GM12878 (cell line): ENCODE measurements around the gene CC2D1A. TPM values are rescaled to one million over a fixed set of nuclear protein-coding genes. Genes with fewer than 3 reads are reported as not detected.

Experiments used
- ATAC-seq: fragments of 200-7000 bp; cut with Tn5 transposase; 3 replicates; pipeline ENCODE4 v1.9.1; 2020; ENCODE audit warnings: mild to moderate bottlenecking, moderate library complexity
- BruUV-seq: library from RNA; stranded (reverse); fragments of 400-500 nt; replicated peaks from 2 replicates; lab custom pipeline; 2021; lab: Mats Ljungman, UMichigan
- CTCF ChIA-PET: fragments of 300-600 bp; sonication (Branson Sonifier 250); formaldehyde crosslinking; extraction: SDS; loops from one replicate; lab custom pipeline; 2021; ENCODE audit warnings: inconsistent platforms; lab: Yijun Ruan, JAX
- POLR2A ChIA-PET: fragments of 350-600 bp; formaldehyde crosslinking; extraction: SDS; loops from one replicate; lab custom pipeline; 2021; ENCODE audit warnings: inconsistent platforms; lab: Charles Lee
- RAD21 ChIA-PET: fragments of 300-600 bp; sonication (Branson Sonifier 250); formaldehyde crosslinking; loops from one replicate; lab custom pipeline; 2023; ENCODE audit warnings: antibody characterized with exemption; ENCODE audit not compliant: unreplicated experiment; lab: Charles Lee
- SMC1A ChIA-PET: fragments of 300-600 bp; sonication (Branson Sonifier 250); formaldehyde crosslinking; loops from one replicate; lab custom pipeline; 2023; ENCODE audit not compliant: unreplicated experiment, uncharacterized antibody; lab: Charles Lee
- DNase-seq: peaks from one replicate; pipeline ENCODE4 v3.0.0-alpha.2; 2011; ENCODE audit warnings: low read depth, low spot score
- FAIRE-seq: peaks from 3 replicates; lab custom pipeline; 2011; peaks lifted over from hg19 to GRCh38; lab: Jason Lieb, UNC
- H2AFZ ChIP-seq: 2 replicates; pipeline ENCODE4 v1.6.0; 2011; ENCODE audit warnings: low read depth, low read length, control low read depth; ENCODE audit not compliant: control insufficient read depth
- H3K27ac ChIP-seq: 2 replicates; pipeline ENCODE4 v1.5.1; 2011; ENCODE audit warnings: control low read depth; ENCODE audit not compliant: control insufficient read depth, insufficient read depth
- H3K27me3 ChIP-seq, 2 experiments: replicated peaks in 1 of 2; 2 replicates each; pipeline versions ENCODE4 v1.6.0 to v1.6.1; 2011; ENCODE audit warnings: low read length in 1 of 2; ENCODE audit not compliant: control insufficient read depth in 2 of 2, insufficient read depth in 2 of 2
- H3K36me3 ChIP-seq, 2 experiments: 2 replicates each; pipeline ENCODE4 v1.5.1; 2011; ENCODE audit warnings: low read length in 1 of 2; ENCODE audit not compliant: control insufficient read depth in 2 of 2, insufficient read depth in 2 of 2
- H3K4me1 ChIP-seq: 2 replicates; pipeline ENCODE4 v1.6.1; 2011; ENCODE audit warnings: mild to moderate bottlenecking, low read length, moderate library complexity, mixed read lengths; ENCODE audit not compliant: control insufficient read depth, insufficient read depth
- H3K4me2 ChIP-seq: 2 replicates; pipeline ENCODE4 v1.6.0; 2011; ENCODE audit warnings: control low read depth; ENCODE audit not compliant: control insufficient read depth, insufficient read depth
- H3K4me3 ChIP-seq: fragments of 200-600 bp; sonication (generic); 2 replicates; pipeline ENCODE4 v1.5.1; 2016
- H3K79me2 ChIP-seq: 2 replicates; pipeline ENCODE4 v1.6.0; 2011; ENCODE audit warnings: low read length; ENCODE audit not compliant: control insufficient read depth, insufficient read depth
- H3K9ac ChIP-seq: 2 replicates; pipeline ENCODE4 v1.8.0; 2011; ENCODE audit warnings: low read length, control low read depth, mixed read lengths; ENCODE audit not compliant: control insufficient read depth, insufficient read depth
- H3K9me3 ChIP-seq: replicated peaks from 3 replicates; pipeline ENCODE4 v1.5.1; 2011; ENCODE audit warnings: mild to moderate bottlenecking, low read length; ENCODE audit not compliant: control insufficient read depth, insufficient read depth
- H4K20me1 ChIP-seq: 2 replicates; pipeline ENCODE4 v1.6.0; 2011; ENCODE audit not compliant: control insufficient read depth, insufficient read depth
- ATF2 ChIP-seq: IDR thresholded peaks from 2 replicates; pipeline ENCODE4 v1.6.1; 2012; ENCODE audit warnings: low read length, inconsistent platforms
- CBX3 ChIP-seq: fragments of 200-600 bp; sonication (generic); IDR thresholded peaks from 2 replicates; pipeline ENCODE4 v1.6.1; 2016; ENCODE audit warnings: low read depth, borderline replicate concordance
- CHD4 ChIP-seq: fragments of 200-600 bp; sonication (generic); IDR thresholded peaks from 2 replicates; pipeline ENCODE4 v1.6.1; 2016; ENCODE audit warnings: mild to moderate bottlenecking
- ESRRA ChIP-seq: IDR thresholded peaks from 2 replicates; pipeline ENCODE4 v1.6.1; 2012; ENCODE audit warnings: mild to moderate bottlenecking, low read length, improper control_type of control experiment
- MAX ChIP-seq: IDR thresholded peaks from 2 replicates; pipeline ENCODE4 v1.6.1; 2012; ENCODE audit warnings: low read depth, low read length, improper control_type of control experiment
- MYC ChIP-seq: IDR thresholded peaks from 2 replicates; pipeline ENCODE4 v1.6.1; 2011; ENCODE audit warnings: mild to moderate bottlenecking, low read length, moderate library complexity, inconsistent platforms; ENCODE audit not compliant: insufficient read depth, insufficient replicate concordance, insufficient read length, severe bottlenecking
- NR2C1 ChIP-seq: fragments of 450-650 bp; IDR thresholded peaks from 2 replicates; pipeline ENCODE4 v1.6.1; 2017; ENCODE audit warnings: antibody characterized with exemption, mild to moderate bottlenecking, moderate library complexity
- RELB ChIP-seq: fragments of 450-650 bp; IDR thresholded peaks from 2 replicates; pipeline ENCODE4 v1.6.1; 2017; ENCODE audit warnings: low read depth, mild to moderate bottlenecking, moderate library complexity
- SP1 ChIP-seq: IDR thresholded peaks from one replicate; pipeline ENCODE4 v1.6.1; 2011; ENCODE audit warnings: low read depth, low read length
- SUPT20H ChIP-seq: IDR thresholded peaks from 2 replicates; pipeline ENCODE4 v1.6.1; 2011; ENCODE audit warnings: low read depth, mild to moderate bottlenecking, low read length, moderate library complexity, borderline replicate concordance; ENCODE audit not compliant: control insufficient read depth
- ZNF384 ChIP-seq: IDR thresholded peaks from 2 replicates; pipeline ENCODE4 v1.6.1; 2012; ENCODE audit warnings: low read depth, mild to moderate bottlenecking, low read length, improper control_type of control experiment, borderline replicate concordance
- WGBS: methylation state at CpG from one replicate; pipeline ENCODE4 v1.1.6; 2016; ENCODE audit warnings: low lambda C conversion rate; ENCODE audit not compliant: insufficient replicate concordance, insufficient coverage; ENCODE audit errors: missing lambda C conversion rate; 5-methylcytosine and 5-hydroxymethylcytosine counted together
- in situ Hi-C: fragments of 300-500 bp; cut with MboI; formaldehyde crosslinking; loops from 9 replicates; pipeline ENCODE4 v1.14.3; 2018; ENCODE audit warnings: mixed read lengths
- intact Hi-C: fragments of 100-400 bp; cut with micrococcal nuclease; formaldehyde crosslinking; loops from one replicate; pipeline ENCODE4 v1.14.2; 2022; ENCODE audit not compliant: unreplicated experiment
- polyA plus RNA-seq, 11 experiments: library from polyadenylated mRNA; depleted of rRNA in 4 of 11; unstranded in 6 of 11; stranded (reverse) in 5 of 11; fragments of >200 nt; fragmentation: Nextera tagmentation in 4 of 11; fragmentation: Illumina TruSeq in 1 of 11; extraction: Ambion mirVana in 4 of 11; extraction: Trizol in 1 of 11; gene quantifications; 1 replicate in 1 of 11; 2 replicates in 10 of 11; pipeline versions ENCODE4 v1.2.1 to v1.2.3, GENCODE V29; 2011 to 2016; ENCODE audit warnings: inconsistent platforms in 2 of 11, missing spikeins in 2 of 11, low read depth in 1 of 11
- total RNA-seq, 4 experiments: library from RNA; depleted of rRNA in 3 of 4; stranded (reverse); fragments of >200 nt in 3 of 4; fragmentation: Illumina TruSeq in 1 of 4; extraction: Trizol in 1 of 4; gene quantifications; 2 replicates each; pipeline versions ENCODE4 v1.2.1 to v1.2.3, GENCODE V29; 2013 to 2021
- TF ChIP-seq, protein P1 (sequence below): IDR thresholded peaks from 2 replicates; pipeline ENCODE4 v1.6.1; 2011; ENCODE audit warnings: mild to moderate bottlenecking, low read depth, low read length, moderate library complexity; ENCODE audit not compliant: insufficient replicate concordance
- TF ChIP-seq, protein P2 (sequence below): fragments of 450-650 bp; IDR thresholded peaks from 2 replicates; pipeline ENCODE4 v1.6.1; 2018; ENCODE audit warnings: mild to moderate bottlenecking, low read depth, moderate library complexity; ENCODE audit not compliant: partially characterized antibody

Gene CC2D1A
- total and polyA plus RNA-seq, 10 of the 15 experiments (the other 5 are each of a cell fraction or from before 2014, with no cell fraction given), result 0.13 to 36.1 (median 16.1) TPM

GRCh38 chr19:13951043-13951442, 45.0 kb downstream of the CC2D1A start:
- SMC1A ChIA-PET, result interaction anchor here (1.0 kb wide), 1 partner anchor 91 kb away, joined by 3 read pairs; no protein-coding TSS in a partner anchor
- in situ Hi-C loops (no loop called here), intact Hi-C loops (loop anchor here (5.0 kb wide), 2 partner anchors 36 to 81 kb away; partner anchors contain the start of gene IL27RA)
- no peaks in the 10 kb centered on the region for H3K27me3 ChIP-seq
- RAD21 ChIA-PET, result no interaction called here
- peaks cover 0 to under 1% of the 10 kb centered on the region in 2 experiments; a peak in 3 of 4 replicates for H3K36me3 ChIP-seq
- no TSS peak for BruUV-seq
- H3K9me3 ChIP-seq, result no peaks in the 10 kb centered on the region
- no peak for DNase-seq
- H2AFZ ChIP-seq, result no peak overlapping the region
- H3K4me3 ChIP-seq, result no peak overlapping the region
- H4K20me1 ChIP-seq, result no peaks in the 10 kb centered on the region
- 31% methylated on average over 2 of the region's 2 CpGs for WGBS
- no peak overlapping the region for H3K4me2 ChIP-seq
- peaks cover 11% of the 10 kb centered on the region for H3K4me1 ChIP-seq
- TF ChIP-seq MAX, result no peak
- no peak for TF ChIP-seq NR2C1
- no peak for TF ChIP-seq ATF2
- no peak for TF ChIP-seq RELB
- TF ChIP-seq, protein P1, sequence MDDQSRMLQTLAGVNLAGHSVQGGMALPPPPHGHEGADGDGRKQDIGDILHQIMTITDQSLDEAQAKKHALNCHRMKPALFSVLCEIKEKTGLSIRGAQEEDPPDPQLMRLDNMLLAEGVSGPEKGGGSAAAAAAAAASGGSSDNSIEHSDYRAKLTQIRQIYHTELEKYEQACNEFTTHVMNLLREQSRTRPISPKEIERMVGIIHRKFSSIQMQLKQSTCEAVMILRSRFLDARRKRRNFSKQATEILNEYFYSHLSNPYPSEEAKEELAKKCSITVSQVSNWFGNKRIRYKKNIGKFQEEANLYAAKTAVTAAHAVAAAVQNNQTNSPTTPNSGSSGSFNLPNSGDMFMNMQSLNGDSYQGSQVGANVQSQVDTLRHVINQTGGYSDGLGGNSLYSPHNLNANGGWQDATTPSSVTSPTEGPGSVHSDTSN, result no peak
- TF ChIP-seq, protein P2, sequence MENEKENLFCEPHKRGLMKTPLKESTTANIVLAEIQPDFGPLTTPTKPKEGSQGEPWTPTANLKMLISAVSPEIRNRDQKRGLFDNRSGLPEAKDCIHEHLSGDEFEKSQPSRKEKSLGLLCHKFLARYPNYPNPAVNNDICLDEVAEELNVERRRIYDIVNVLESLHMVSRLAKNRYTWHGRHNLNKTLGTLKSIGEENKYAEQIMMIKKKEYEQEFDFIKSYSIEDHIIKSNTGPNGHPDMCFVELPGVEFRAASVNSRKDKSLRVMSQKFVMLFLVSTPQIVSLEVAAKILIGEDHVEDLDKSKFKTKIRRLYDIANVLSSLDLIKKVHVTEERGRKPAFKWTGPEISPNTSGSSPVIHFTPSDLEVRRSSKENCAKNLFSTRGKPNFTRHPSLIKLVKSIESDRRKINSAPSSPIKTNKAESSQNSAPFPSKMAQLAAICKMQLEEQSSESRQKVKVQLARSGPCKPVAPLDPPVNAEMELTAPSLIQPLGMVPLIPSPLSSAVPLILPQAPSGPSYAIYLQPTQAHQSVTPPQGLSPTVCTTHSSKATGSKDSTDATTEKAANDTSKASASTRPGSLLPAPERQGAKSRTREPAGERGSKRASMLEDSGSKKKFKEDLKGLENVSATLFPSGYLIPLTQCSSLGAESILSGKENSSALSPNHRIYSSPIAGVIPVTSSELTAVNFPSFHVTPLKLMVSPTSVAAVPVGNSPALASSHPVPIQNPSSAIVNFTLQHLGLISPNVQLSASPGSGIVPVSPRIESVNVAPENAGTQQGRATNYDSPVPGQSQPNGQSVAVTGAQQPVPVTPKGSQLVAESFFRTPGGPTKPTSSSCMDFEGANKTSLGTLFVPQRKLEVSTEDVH, result no peak
- TF ChIP-seq CHD4, result no peak
- TF ChIP-seq SUPT20H, result no peak
- no peak for TF ChIP-seq CBX3
- no peak for TF ChIP-seq MYC
- no peak for TF ChIP-seq ZNF384
- TF ChIP-seq SP1, result no peak
- no peak for TF ChIP-seq ESRRA
- no peak for ATAC-seq
- POLR2A ChIA-PET, result interaction anchor here (0.7 kb wide), 2 partner anchors 22 to 50 kb away, joined by 3 to 6 read pairs; no protein-coding TSS in a partner anchor
- peaks cover 15% of the 10 kb centered on the region for H3K79me2 ChIP-seq
- CTCF ChIA-PET, result interaction anchor here (0.7 to 1.1 kb wide), 2 partner anchors 36 to 81 kb away, joined by 3 to 4 read pairs; partner anchors contain the start of gene IL27RA
- no peak overlapping the region for H3K9ac ChIP-seq
- FAIRE-seq, result no peak
- H3K27ac ChIP-seq, result no peak overlapping the region
